CD14-positive monocyte (primary cell): ENCODE results near the gene ADRA2C. TPM values are rescaled to one million over a fixed set of nuclear protein-coding genes. Genes with fewer than 3 reads are reported as not detected.

Experiments
- DNase-seq, 3 donors: peaks; one replicate each; pipeline ENCODE4 v3.0.0-alpha.2; 2011 to 2022
- H2AFZ ChIP-seq: 2 replicates; pipeline ENCODE4 v1.6.0; 2012; ENCODE audit warnings: mild to moderate bottlenecking, low read depth, low read length, inconsistent platforms; ENCODE audit not compliant: insufficient read depth, poor library complexity, severe bottlenecking
- H3K27ac ChIP-seq, 2 donors: 1 replicate in 1 of 2; 2 replicates in 1 of 2; pipeline ENCODE4 v1.5.1; 2012 to 2013; ENCODE audit warnings: low read length in 2 of 2, control low read depth in 1 of 2, inconsistent platforms in 1 of 2, low read depth in 1 of 2, mild to moderate bottlenecking in 1 of 2
- H3K27me3 ChIP-seq, 2 donors: one replicate each; pipeline versions ENCODE4 v1.6.0 to v1.6.1; 2011 to 2013; ENCODE audit warnings: low read length in 2 of 2; ENCODE audit not compliant: control insufficient read depth in 2 of 2, insufficient read depth in 2 of 2
- H3K36me3 ChIP-seq, 2 donors: replicated peaks in 1 of 2; 1 replicate in 1 of 2; 2 replicates in 1 of 2; pipeline versions ENCODE4 v1.5.1 to v1.6.1; 2012 to 2013; ENCODE audit warnings: low read length in 2 of 2, control low read depth in 1 of 2, inconsistent platforms in 1 of 2, mild to moderate bottlenecking in 1 of 2; ENCODE audit not compliant: insufficient read depth in 2 of 2, control insufficient read depth in 1 of 2
- H3K4me1 ChIP-seq, 2 donors: 1 replicate in 1 of 2; 2 replicates in 1 of 2; pipeline versions ENCODE4 v1.5.1 to v1.6.1; 2012 to 2013; ENCODE audit warnings: low read length in 2 of 2, control low read depth in 1 of 2, inconsistent platforms in 1 of 2, mild to moderate bottlenecking in 1 of 2, moderate library complexity in 1 of 2; ENCODE audit not compliant: insufficient read depth in 2 of 2, control insufficient read depth in 1 of 2
- H3K4me2 ChIP-seq: replicated peaks from 2 replicates; pipeline ENCODE3; 2012; ENCODE audit warnings: low read length, moderate library complexity, mild to moderate bottlenecking; ENCODE audit not compliant: poor library complexity, severe bottlenecking; ENCODE audit errors: extremely low read depth
- H3K4me3 ChIP-seq, 3 experiments: fragments of 200-600 bp in 1 of 3; sonication (generic) in 1 of 3; replicated peaks in 1 of 3; 1 replicate in 2 of 3; 2 replicates in 1 of 3; pipeline ENCODE4 v1.5.1; 2011 to 2013; ENCODE audit warnings: low read length in 3 of 3, mild to moderate bottlenecking in 3 of 3, control low read depth in 2 of 3, low read depth in 2 of 3, inconsistent platforms in 1 of 3, moderate library complexity in 1 of 3
- H3K79me2 ChIP-seq: 2 replicates; pipeline ENCODE4 v1.6.0; 2012; ENCODE audit warnings: mild to moderate bottlenecking, control low read depth, inconsistent platforms, low read length, moderate library complexity; ENCODE audit not compliant: insufficient read depth
- H3K9ac ChIP-seq: 2 replicates; pipeline ENCODE4 v1.6.0; 2017; ENCODE audit warnings: low read length, mild to moderate bottlenecking; ENCODE audit not compliant: insufficient read depth, poor library complexity, severe bottlenecking
- H3K9me3 ChIP-seq, 2 donors: replicated peaks in 1 of 2; 1 replicate in 1 of 2; 2 replicates in 1 of 2; pipeline versions ENCODE4 v1.5.1 to v1.6.1; 2012 to 2013; ENCODE audit warnings: low read length in 2 of 2, control low read depth in 1 of 2; ENCODE audit not compliant: control insufficient read depth in 1 of 2, insufficient read depth in 1 of 2
- H4K20me1 ChIP-seq: 2 replicates; pipeline ENCODE4 v1.6.0; 2012; ENCODE audit warnings: mild to moderate bottlenecking, low read length, control low read depth, moderate library complexity; ENCODE audit not compliant: insufficient read depth
- H3K27ac Mint-ChIP-seq, 7 donors: one replicate each; pipeline ENCODE4 v1.8.0; 2020; ENCODE audit warnings: mild to moderate bottlenecking in 7 of 7, mixed read lengths in 7 of 7, moderate library complexity in 6 of 7, inconsistent platforms in 2 of 7
- H3K27me3 Mint-ChIP-seq, 3 donors: one replicate each; pipeline ENCODE4 v1.8.0; 2021 to 2022; ENCODE audit warnings: low read depth in 3 of 3, mild to moderate bottlenecking in 3 of 3, mixed read lengths in 3 of 3, moderate library complexity in 3 of 3, inconsistent platforms in 1 of 3
- H3K36me3 Mint-ChIP-seq, 2 donors: one replicate each; pipeline ENCODE4 v1.8.0; 2020; ENCODE audit warnings: mixed read lengths in 2 of 2, inconsistent platforms in 1 of 2, mild to moderate bottlenecking in 1 of 2
- H3K4me1 Mint-ChIP-seq: one replicate; pipeline ENCODE4 v1.8.0; 2020; ENCODE audit warnings: mild to moderate bottlenecking, mixed read lengths
- H3K4me3 Mint-ChIP-seq, 2 donors: one replicate each; pipeline ENCODE4 v1.8.0; 2020; ENCODE audit warnings: mild to moderate bottlenecking in 2 of 2, mixed read lengths in 2 of 2, moderate library complexity in 1 of 2
- H3K9me3 Mint-ChIP-seq, 7 donors: one replicate each; pipeline ENCODE4 v1.8.0; 2020 to 2022; ENCODE audit warnings: mixed read lengths in 7 of 7, mild to moderate bottlenecking in 6 of 7, moderate library complexity in 6 of 7, inconsistent platforms in 2 of 7
- CTCF ChIP-seq: fragments of 200-600 bp; IDR thresholded peaks from one replicate; pipeline ENCODE4 v1.8.0; 2022; ENCODE audit warnings: antibody characterized with exemption, mild to moderate bottlenecking
- WGBS: methylation state at CpG from one replicate; pipeline ENCODE4 v1.1.5; 2013; ENCODE audit warnings: missing lambda C conversion rate; ENCODE audit not compliant: insufficient coverage; 5-methylcytosine and 5-hydroxymethylcytosine counted together
- intact Hi-C, 2 donors: fragments of 100-400 bp; cut with micrococcal nuclease; formaldehyde crosslinking; loops; one replicate each; pipeline versions ENCODE4 v1.15.0 to v1.15.1; 2023
- polyA plus RNA-seq, 3 donors: library from polyadenylated mRNA; depleted of rRNA in 1 of 3; unstranded in 2 of 3; stranded (reverse) in 1 of 3; fragments of 300-500 nt in 2 of 3; fragments of >200 nt in 1 of 3; fragmentation: Illumina TruSeq in 2 of 3; gene quantifications; 1 replicate in 2 of 3; 2 replicates in 1 of 3; pipeline ENCODE4 v1.2.3, GENCODE V29; 2012 to 2021

ADRA2C gene
- polyA plus RNA-seq, 3 donors: not detected

- peaks cover 11 to 16% (median 12%) of the 10 kb centered on the region in 3 donors for H3K27me3 Mint-ChIP-seq
- Histone ChIP-seq H3K4me1 (no peaks in the 10 kb centered on the region), H3K27me3 (peaks cover 0 to 5% of the 10 kb centered on the region in 2 donors), H4K20me1 (no peaks in the 10 kb centered on the region), H3K9me3 (no peaks in the 10 kb centered on the region), H3K4me3 (no peak overlapping the region), H3K9ac (no peak overlapping the region), H3K36me3 (no peaks in the 10 kb centered on the region), H2AFZ (no peak overlapping the region), H3K27ac (no peak overlapping the region), H3K79me2 (no peaks in the 10 kb centered on the region), H3K4me2 (no peak overlapping the region)
- no peaks in the 10 kb centered on the region for H3K4me1 Mint-ChIP-seq
- 91% methylated on average over 6 of the region's 6 CpGs for WGBS
- H3K27ac Mint-ChIP-seq: no peak overlapping the region
- peaks cover 0 to 3% (median 0%) of the 10 kb centered on the region in 7 donors for H3K9me3 Mint-ChIP-seq
- intact Hi-C loops: no loop called here
- DNase-seq: no peak
- H3K4me3 Mint-ChIP-seq: no peak overlapping the region
- no peaks in the 10 kb centered on the region for H3K36me3 Mint-ChIP-seq
- TF ChIP-seq CTCF: no peak
Observed at GRCh38 chr4:3811621-3812020, 45.4 kb downstream of the ADRA2C start.

- Histone ChIP-seq H4K20me1 (no peaks in the 10 kb centered on the region), H3K4me1 (no peaks in the 10 kb centered on the region), H3K9me3 (no peaks in the 10 kb centered on the region), H3K9ac (no peak overlapping the region), H2AFZ (no peak overlapping the region), H3K79me2 (no peaks in the 10 kb centered on the region), H3K4me2 (no peak overlapping the region), H3K36me3 (no peaks in the 10 kb centered on the region), H3K27ac (no peak overlapping the region), H3K27me3 (peaks cover 0 to 5% of the 10 kb centered on the region in 2 donors), H3K4me3 (no peak overlapping the region)
- TF ChIP-seq CTCF: no peak
- Mint-ChIP-seq H3K9me3 (peaks cover 0 to 3% (median 0%) of the 10 kb centered on the region in 7 donors), H3K27ac (no peak overlapping the region), H3K4me3 (no peak overlapping the region), H3K36me3 (no peaks in the 10 kb centered on the region), H3K27me3 (peaks cover 8 to 10% (median 10%) of the 10 kb centered on the region in 3 donors), H3K4me1 (no peaks in the 10 kb centered on the region)
- WGBS: 89% methylated on average over 19 of the region's 19 CpGs
- intact Hi-C loops: no loop called here
- no peak for DNase-seq
Observed at GRCh38 chr4:3812211-3812934, 46.2 kb downstream of the ADRA2C start.
